ENCODE data around the gene HTR1A.

HTR1A gene

GRCh38 chr5:63959177-63959982 lies 2.9 kb downstream of the HTR1A start:
- H3K4me2 ChIP-seq, result no peak overlapping the region
- H3K9ac ChIP-seq, result no peak overlapping the region

GRCh38 chr5:63958654-63959053 lies 3.6 kb downstream of the HTR1A start:
- no peak overlapping the region for H3K4me3 ChIP-seq
- peaks cover 5% of the 10 kb centered on the region; the same call in 1 of the 2 replicates for H3K27me3 ChIP-seq
- H3K4me2 ChIP-seq, result no peak overlapping the region
- no peaks in the 10 kb centered on the region for H3K36me3 ChIP-seq
- TF ChIP-seq Cebpa-rat (IDR thresholded peaks at IDR 0.05), result no peak
- no peak overlapping the region for H3K27ac ChIP-seq
- no peaks in the 10 kb centered on the region for H4K20me1 ChIP-seq
- H3K9ac ChIP-seq, result no peak overlapping the region
- no peaks in the 10 kb centered on the region for H3K4me1 ChIP-seq
- H3K9me3 ChIP-seq, result peaks cover 30% of the 10 kb centered on the region

More at GRCh38 chr5:63959177-63959982, 2.9 kb downstream of the HTR1A start:
- H3K27me3 ChIP-seq, result peaks cover 5% of the 10 kb centered on the region; the same call in 1 of the 2 replicates
- no peaks in the 10 kb centered on the region for H3K36me3 ChIP-seq
- no peaks in the 10 kb centered on the region for H4K20me1 ChIP-seq
- no peaks in the 10 kb centered on the region for H3K4me1 ChIP-seq
- no peak overlapping the region for H3K4me3 ChIP-seq
- H3K27ac ChIP-seq, result no peak overlapping the region
- peaks cover 30% of the 10 kb centered on the region for H3K9me3 ChIP-seq
- no peak for TF ChIP-seq Cebpa-rat (IDR thresholded peaks at IDR 0.05)

DNA sequence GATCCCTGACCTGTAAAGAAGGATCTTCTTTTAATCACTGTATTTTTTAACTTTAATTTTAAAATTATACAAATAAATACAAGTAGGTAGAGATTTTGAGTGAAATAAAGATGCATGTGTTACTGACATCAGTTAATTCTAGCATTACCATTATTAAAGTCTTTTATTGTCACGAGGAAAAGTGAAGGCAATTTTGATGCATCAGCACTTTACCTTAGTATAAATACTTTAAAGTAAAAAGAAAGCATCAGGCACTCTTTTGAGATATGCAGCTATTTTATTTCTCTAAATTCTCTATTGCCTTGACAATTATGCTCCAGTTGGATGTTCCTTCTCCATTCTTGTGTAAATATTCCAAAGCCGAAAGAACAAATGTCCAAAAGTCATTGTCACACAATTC lies 4.6 kb downstream of the HTR1A start:
- no peaks in the 10 kb centered on the region for H3K4me1 ChIP-seq
- H4K20me1 ChIP-seq, result no peaks in the 10 kb centered on the region
- H3K27me3 ChIP-seq, result peaks cover 5% of the 10 kb centered on the region; the same call in 1 of the 2 replicates
- no peak overlapping the region for H3K4me3 ChIP-seq
- no peak overlapping the region for H3K9ac ChIP-seq
- no peak overlapping the region for H3K4me2 ChIP-seq
- no peak for TF ChIP-seq Cebpa-rat (IDR thresholded peaks at IDR 0.05)
- no peaks in the 10 kb centered on the region for H3K36me3 ChIP-seq
- no peak overlapping the region for H3K27ac ChIP-seq
- H3K9me3 ChIP-seq, result peaks cover 30% of the 10 kb centered on the region

- H3K9ac ChIP-seq, result no peak overlapping the region
- H3K27ac ChIP-seq, result no peak overlapping the region
- H3K9me3 ChIP-seq, result no peaks in the 10 kb centered on the region
- no peak overlapping the region for H3K4me3 ChIP-seq
- no peaks in the 10 kb centered on the region for H4K20me1 ChIP-seq
- no peaks in the 10 kb centered on the region for H3K27me3 ChIP-seq
- no peaks in the 10 kb centered on the region for H3K36me3 ChIP-seq
- no peaks in the 10 kb centered on the region for H3K4me1 ChIP-seq
- TF ChIP-seq Cebpa-rat (IDR thresholded peaks at IDR 0.05), result no peak
- H3K4me2 ChIP-seq, result no peak overlapping the region
Measured at GRCh38 chr5:63953217-63953616, 9.0 kb downstream of the HTR1A start.

GRCh38 chr5:63935103-63935502 lies 27.1 kb downstream of the HTR1A start:
- no peak overlapping the region for H3K27ac ChIP-seq

DNA sequence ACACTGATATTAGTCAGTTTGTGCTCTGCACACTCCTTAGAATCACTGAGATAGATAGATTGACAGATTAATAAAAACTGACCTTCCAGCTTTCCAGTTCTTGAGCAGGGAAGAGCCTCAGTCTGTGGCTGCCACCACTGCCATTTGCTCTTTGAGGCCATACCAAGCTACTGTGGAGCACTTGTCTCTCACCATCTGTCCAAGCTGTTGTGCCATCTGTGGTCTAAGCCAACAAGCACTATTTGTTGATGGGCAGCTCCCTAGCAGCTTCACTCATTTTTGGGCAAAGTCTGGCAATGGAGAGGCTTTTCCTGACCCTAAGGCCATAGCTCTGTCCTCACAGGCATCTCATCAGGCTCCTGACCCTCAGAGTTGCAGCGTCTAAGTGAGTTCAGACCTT lies 30.4 kb downstream of the HTR1A start:
- H3K9me3 ChIP-seq, result no peaks in the 10 kb centered on the region
- no peak overlapping the region for H3K27ac ChIP-seq
- TF ChIP-seq Cebpa-rat (IDR thresholded peaks at IDR 0.05), result no peak
- H3K9ac ChIP-seq, result no peak overlapping the region
- H3K4me2 ChIP-seq, result no peak overlapping the region
- no peaks in the 10 kb centered on the region for H3K27me3 ChIP-seq
- no peaks in the 10 kb centered on the region for H3K4me1 ChIP-seq
- H3K4me3 ChIP-seq, result no peak overlapping the region
- no peaks in the 10 kb centered on the region for H4K20me1 ChIP-seq
- H3K36me3 ChIP-seq, result no peaks in the 10 kb centered on the region

More at GRCh38 chr5:63935103-63935502, 27.1 kb downstream of the HTR1A start:
- no peaks in the 10 kb centered on the region for H3K27me3 ChIP-seq
- H4K20me1 ChIP-seq, result no peaks in the 10 kb centered on the region
- no peak overlapping the region for H3K4me3 ChIP-seq
- no peaks in the 10 kb centered on the region for H3K4me1 ChIP-seq
- H3K36me3 ChIP-seq, result no peaks in the 10 kb centered on the region
- H3K4me2 ChIP-seq, result no peak overlapping the region
- H3K9ac ChIP-seq, result no peak overlapping the region
- H3K9me3 ChIP-seq, result no peaks in the 10 kb centered on the region
- TF ChIP-seq Cebpa-rat (IDR thresholded peaks at IDR 0.05), result no peak

DNA sequence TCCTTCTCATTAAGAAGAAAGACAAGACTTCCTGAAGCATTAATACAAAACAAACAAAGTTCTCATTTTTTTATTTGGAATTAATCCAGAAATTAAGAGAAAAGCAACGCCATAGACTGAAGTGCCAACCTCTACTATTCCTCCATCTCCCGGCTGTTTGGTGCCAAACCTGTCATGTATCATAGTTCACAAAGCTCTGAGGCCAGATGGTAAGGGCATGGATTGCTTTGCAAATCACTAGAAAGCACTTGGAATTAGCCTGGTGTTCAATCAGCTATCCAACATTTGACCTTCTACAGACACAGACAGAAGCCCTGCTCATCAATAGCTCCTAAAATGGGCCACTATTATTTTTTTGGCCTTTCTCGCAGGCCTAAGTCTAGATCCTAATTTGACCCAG lies 33.8 kb downstream of the HTR1A start:
- Histone ChIP-seq H3K27me3 (no peaks in the 10 kb centered on the region), H3K4me2 (no peak overlapping the region), H3K27ac (no peak overlapping the region), H3K4me3 (no peak overlapping the region), H3K9ac (no peak overlapping the region), H3K4me1 (no peaks in the 10 kb centered on the region), H3K36me3 (no peaks in the 10 kb centered on the region), H4K20me1 (no peaks in the 10 kb centered on the region), H3K9me3 (no peaks in the 10 kb centered on the region)
- no peak for TF ChIP-seq Cebpa-rat (IDR thresholded peaks at IDR 0.05)

- no peak overlapping the region for H3K9ac ChIP-seq
- H3K4me1 ChIP-seq, result no peaks in the 10 kb centered on the region
- no peaks in the 10 kb centered on the region for H4K20me1 ChIP-seq
- H3K36me3 ChIP-seq, result no peaks in the 10 kb centered on the region
- H3K27ac ChIP-seq, result no peak overlapping the region
- H3K27me3 ChIP-seq, result no peaks in the 10 kb centered on the region
- no peak overlapping the region for H3K4me3 ChIP-seq
- no peak overlapping the region for H3K4me2 ChIP-seq
- no peaks in the 10 kb centered on the region for H3K9me3 ChIP-seq
- no peak for TF ChIP-seq Cebpa-rat (IDR thresholded peaks at IDR 0.05)
Measured at GRCh38 chr5:63923914-63924313, 38.3 kb downstream of the HTR1A start.

- Histone ChIP-seq H3K9me3 (no peaks in the 10 kb centered on the region), H3K4me1 (no peaks in the 10 kb centered on the region), H4K20me1 (no peaks in the 10 kb centered on the region), H3K27me3 (no peaks in the 10 kb centered on the region), H3K9ac (no peak overlapping the region), H3K4me3 (no peak overlapping the region), H3K36me3 (no peaks in the 10 kb centered on the region), H3K27ac (no peak overlapping the region), H3K4me2 (no peak overlapping the region)
- TF ChIP-seq Cebpa-rat (IDR thresholded peaks at IDR 0.05), result no peak
Measured at GRCh38 chr5:63919763-63920478, 42.3 kb downstream of the HTR1A start.

- H3K4me3 ChIP-seq, result no peak overlapping the region
- no peak overlapping the region for H3K9ac ChIP-seq
- no peaks in the 10 kb centered on the region for H4K20me1 ChIP-seq
- H3K4me2 ChIP-seq, result no peak overlapping the region
- TF ChIP-seq Cebpa-rat (IDR thresholded peaks at IDR 0.05), result no peak
- no peaks in the 10 kb centered on the region for H3K36me3 ChIP-seq
- H3K9me3 ChIP-seq, result no peaks in the 10 kb centered on the region
- H3K27ac ChIP-seq, result no peak overlapping the region
- H3K27me3 ChIP-seq, result no peaks in the 10 kb centered on the region
- no peaks in the 10 kb centered on the region for H3K4me1 ChIP-seq
Measured at GRCh38 chr5:63916786-63917185, 45.5 kb downstream of the HTR1A start.
